Keratinocyte (primary cell): ENCODE results near the gene TMX3. TPM values are rescaled to one million over a fixed set of nuclear protein-coding genes. Genes with fewer than 3 reads are reported as not detected.

Experiments
- DNase-seq: peaks from one replicate; pipeline ENCODE4 v3.0.0-alpha.2; 2011; ENCODE audit warnings: low read depth, missing footprints, low spot score
- FAIRE-seq: peaks from 2 replicates; lab custom pipeline; 2011; peaks lifted over from hg19 to GRCh38; lab: Jason Lieb, UNC
- H2AFZ ChIP-seq: 2 replicates; pipeline ENCODE4 v1.6.0; 2012; ENCODE audit warnings: low read length, control low read depth, inconsistent platforms; ENCODE audit not compliant: control insufficient read depth
- H3K27ac ChIP-seq: 2 replicates; pipeline ENCODE4 v1.5.1; 2011; ENCODE audit warnings: low read length; ENCODE audit not compliant: control insufficient read depth, insufficient read depth
- H3K27me3 ChIP-seq: 3 replicates; pipeline ENCODE4 v1.6.0; 2011; ENCODE audit warnings: low read length; ENCODE audit not compliant: control insufficient read depth, insufficient read depth; ENCODE audit errors: extremely low read depth
- H3K36me3 ChIP-seq, 2 experiments: 2 replicates in 1 of 2; 3 replicates in 1 of 2; pipeline ENCODE4 v1.5.1; 2011; ENCODE audit warnings: low read length in 2 of 2, mild to moderate bottlenecking in 1 of 2; ENCODE audit not compliant: control insufficient read depth in 2 of 2, insufficient read depth in 2 of 2; ENCODE audit errors: extremely low read depth in 1 of 2
- H3K4me1 ChIP-seq: 3 replicates; pipeline ENCODE4 v1.5.1; 2011; ENCODE audit warnings: low read length; ENCODE audit not compliant: control insufficient read depth, insufficient read depth; ENCODE audit errors: extremely low read depth
- H3K4me2 ChIP-seq: 3 replicates; pipeline ENCODE4 v1.6.0; 2011; ENCODE audit warnings: low read depth, low read length; ENCODE audit not compliant: control insufficient read depth, insufficient read depth; ENCODE audit errors: extremely low read depth
- H3K4me3 ChIP-seq, 3 experiments: fragments of 200-600 bp in 1 of 3; sonication (generic) in 1 of 3; 2 replicates in 2 of 3; 3 replicates in 1 of 3; pipeline ENCODE4 v1.5.1; 2011 to 2016; ENCODE audit warnings: low read length in 3 of 3, mild to moderate bottlenecking in 3 of 3, control low read depth in 2 of 3, inconsistent platforms in 1 of 3, low read depth in 1 of 3, mixed read lengths in 1 of 3, mixed run types in 1 of 3, moderate library complexity in 1 of 3; ENCODE audit not compliant: control insufficient read depth in 2 of 3, insufficient read depth in 2 of 3; ENCODE audit errors: extremely low read depth in 1 of 3
- H3K79me2 ChIP-seq: 2 replicates; pipeline ENCODE4 v1.6.0; 2012; ENCODE audit warnings: low read length; ENCODE audit not compliant: control insufficient read depth, insufficient read depth
- H3K9ac ChIP-seq: 3 replicates; pipeline ENCODE4 v1.6.0; 2011; ENCODE audit warnings: low read length; ENCODE audit not compliant: control insufficient read depth, insufficient read depth; ENCODE audit errors: extremely low read depth
- H3K9me1 ChIP-seq: 3 replicates; pipeline ENCODE4 v1.6.0; 2011; ENCODE audit warnings: low read length; ENCODE audit not compliant: control insufficient read depth, insufficient read depth; ENCODE audit errors: extremely low read depth
- H3K9me3 ChIP-seq: 2 replicates; pipeline ENCODE4 v1.5.1; 2012; ENCODE audit warnings: low read depth, low read length; ENCODE audit not compliant: control insufficient read depth
- H4K20me1 ChIP-seq: 3 replicates; pipeline ENCODE4 v1.6.0; 2011; ENCODE audit warnings: low read length; ENCODE audit not compliant: control insufficient read depth, insufficient read depth; ENCODE audit errors: extremely low read depth
- CTCF ChIP-seq, 3 experiments: IDR thresholded peaks in 1 of 3; conservative IDR thresholded peaks in 1 of 3; optimal IDR thresholded peaks in 1 of 3; 2 replicates in 2 of 3; 3 replicates in 1 of 3; pipeline versions ENCODE3 to v1.5.1; 2011; ENCODE audit warnings: low read length in 3 of 3, mild to moderate bottlenecking in 3 of 3, moderate library complexity in 2 of 3, control low read depth in 1 of 3, inconsistent platforms in 1 of 3; ENCODE audit not compliant: insufficient read depth in 2 of 3; ENCODE audit errors: extremely low read depth in 1 of 3
- EZH2 ChIP-seq: IDR thresholded peaks from one replicate; pipeline ENCODE4 v1.6.1; 2012; ENCODE audit warnings: inconsistent platforms, mild to moderate bottlenecking, low read length, moderate library complexity
- dilution Hi-C: fragments of 300-500 bp; cut with MboI; formaldehyde crosslinking; loops from one replicate; pipeline ENCODE4 v1.7.0; 2020; ENCODE audit warnings: low sequenced_read_pairs; ENCODE audit not compliant: extremely low pct_ligation_motif_present
- polyA plus RNA-seq, 5 experiments: library from polyadenylated mRNA; depleted of rRNA in 3 of 5; stranded (reverse) in 3 of 5; stranded (forward) in 1 of 5; unstranded in 1 of 5; fragments of >200 nt; gene quantifications; 1 replicate in 1 of 5; 2 replicates in 3 of 5; 3 replicates in 1 of 5; pipeline versions ENCODE4 v1.2.1 to v1.2.3, GENCODE V29; 2011 to 2012; ENCODE audit warnings: missing spikeins in 2 of 5, low read depth in 1 of 5, low replicate concordance in 1 of 5

TMX3 gene
- polyA plus RNA-seq, 1 donor (not counting 4 experiments of a cell fraction or from before 2014, with no cell fraction given): 55.5 TPM

GRCh38 chr18:68763083-68763482, 48.2 kb upstream of the TMX3 start:
- Histone ChIP-seq H3K27ac (no peak overlapping the region), H3K79me2 (no peaks in the 10 kb centered on the region), H3K9ac (no peak overlapping the region), H3K9me1 (no peaks in the 10 kb centered on the region), H4K20me1 (no peaks in the 10 kb centered on the region), H3K27me3 (no peaks in the 10 kb centered on the region), H2AFZ (no peak overlapping the region), H3K4me1 (no peaks in the 10 kb centered on the region), H3K9me3 (no peaks in the 10 kb centered on the region), H3K4me2 (no peak overlapping the region), H3K4me3 (no peak overlapping the region), H3K36me3 (no peaks in the 10 kb centered on the region)
- TF ChIP-seq CTCF (optimal IDR thresholded peaks at IDR 0.05 in 1 of 3, IDR thresholded peaks at IDR 0.05 in 1 of 3, conservative IDR thresholded peaks at IDR 0.05 in 1 of 3; ENCODE audit: extremely low read depth in 1 of 3, insufficient read depth in 2 of 3, low read length in 3 of 3) (no peak), EZH2 (no peak)
- no peak for DNase-seq
- FAIRE-seq: no peak
- dilution Hi-C loops: no loop called here

GRCh38 chr18:68759308-68759707, 44.4 kb upstream of the TMX3 start:
- H3K4me2 ChIP-seq: no peak overlapping the region
- H3K4me3 ChIP-seq: no peak overlapping the region
- no peaks in the 10 kb centered on the region for H3K36me3 ChIP-seq
- no peaks in the 10 kb centered on the region for H4K20me1 ChIP-seq
- H3K4me1 ChIP-seq: no peaks in the 10 kb centered on the region
- H2AFZ ChIP-seq: no peak overlapping the region
- H3K9ac ChIP-seq: no peak overlapping the region
- no peaks in the 10 kb centered on the region for H3K9me1 ChIP-seq
- H3K27ac ChIP-seq: no peak overlapping the region
- dilution Hi-C loops: no loop called here
- no peaks in the 10 kb centered on the region for H3K27me3 ChIP-seq
- no peaks in the 10 kb centered on the region for H3K79me2 ChIP-seq
- DNase-seq (no peak), FAIRE-seq (no peak)
- H3K9me3 ChIP-seq: no peaks in the 10 kb centered on the region
- TF ChIP-seq CTCF (optimal IDR thresholded peaks at IDR 0.05 in 1 of 3, IDR thresholded peaks at IDR 0.05 in 1 of 3, conservative IDR thresholded peaks at IDR 0.05 in 1 of 3; ENCODE audit: extremely low read depth in 1 of 3, insufficient read depth in 2 of 3, low read length in 3 of 3): no peak
- no peak for TF ChIP-seq EZH2
